ENCODE measurements around the gene BRD7.

Gene BRD7

DNA sequence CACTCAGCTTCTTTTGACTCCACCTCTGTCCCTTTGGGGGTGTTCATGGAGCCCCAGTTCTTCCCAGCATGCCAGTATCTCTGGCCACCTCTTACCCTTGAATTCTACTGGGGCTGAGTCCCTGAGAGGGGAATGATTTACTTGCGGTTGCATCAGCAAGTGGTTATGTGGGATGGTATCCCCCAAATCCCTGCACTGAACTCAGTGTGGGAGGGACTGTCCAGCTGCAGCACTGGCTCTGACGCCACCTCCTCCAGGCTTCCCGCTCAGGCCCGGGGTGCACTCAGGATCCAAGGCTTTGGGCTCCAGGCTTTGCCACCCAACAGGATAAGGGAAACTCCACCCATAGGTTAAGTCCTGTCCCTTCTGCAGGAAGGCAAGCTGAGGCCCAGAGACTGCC, 21.1 kb upstream of the BRD7 start:
- H3K4me3 ChIP-seq (ENCODE audit: low read length) = no peak overlapping the region
- DNase-seq (ENCODE audit: low read depth) = no peak
- TF ChIP-seq, protein P1, sequence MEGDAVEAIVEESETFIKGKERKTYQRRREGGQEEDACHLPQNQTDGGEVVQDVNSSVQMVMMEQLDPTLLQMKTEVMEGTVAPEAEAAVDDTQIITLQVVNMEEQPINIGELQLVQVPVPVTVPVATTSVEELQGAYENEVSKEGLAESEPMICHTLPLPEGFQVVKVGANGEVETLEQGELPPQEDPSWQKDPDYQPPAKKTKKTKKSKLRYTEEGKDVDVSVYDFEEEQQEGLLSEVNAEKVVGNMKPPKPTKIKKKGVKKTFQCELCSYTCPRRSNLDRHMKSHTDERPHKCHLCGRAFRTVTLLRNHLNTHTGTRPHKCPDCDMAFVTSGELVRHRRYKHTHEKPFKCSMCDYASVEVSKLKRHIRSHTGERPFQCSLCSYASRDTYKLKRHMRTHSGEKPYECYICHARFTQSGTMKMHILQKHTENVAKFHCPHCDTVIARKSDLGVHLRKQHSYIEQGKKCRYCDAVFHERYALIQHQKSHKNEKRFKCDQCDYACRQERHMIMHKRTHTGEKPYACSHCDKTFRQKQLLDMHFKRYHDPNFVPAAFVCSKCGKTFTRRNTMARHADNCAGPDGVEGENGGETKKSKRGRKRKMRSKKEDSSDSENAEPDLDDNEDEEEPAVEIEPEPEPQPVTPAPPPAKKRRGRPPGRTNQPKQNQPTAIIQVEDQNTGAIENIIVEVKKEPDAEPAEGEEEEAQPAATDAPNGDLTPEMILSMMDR (conservative IDR thresholded peaks at IDR 0.05; ENCODE audit: low read length) = no peak

- DNase-seq (ENCODE audit: low read depth) = no peak
- H3K4me3 ChIP-seq (ENCODE audit: low read length) = no peak overlapping the region
- TF ChIP-seq, protein P1 (conservative IDR thresholded peaks at IDR 0.05; ENCODE audit: low read length) = no peak
Observed at GRCh38 chr16:50388496-50388895, 19.7 kb upstream of the BRD7 start.

GRCh38 chr16:50386774-50387173, 18.0 kb upstream of the BRD7 start:
- TF ChIP-seq, protein P1 (conservative IDR thresholded peaks at IDR 0.05; ENCODE audit: low read length) = no peak
- H3K4me3 ChIP-seq (ENCODE audit: low read length) = no peak overlapping the region
- no peak for DNase-seq (ENCODE audit: low read depth)

DNA sequence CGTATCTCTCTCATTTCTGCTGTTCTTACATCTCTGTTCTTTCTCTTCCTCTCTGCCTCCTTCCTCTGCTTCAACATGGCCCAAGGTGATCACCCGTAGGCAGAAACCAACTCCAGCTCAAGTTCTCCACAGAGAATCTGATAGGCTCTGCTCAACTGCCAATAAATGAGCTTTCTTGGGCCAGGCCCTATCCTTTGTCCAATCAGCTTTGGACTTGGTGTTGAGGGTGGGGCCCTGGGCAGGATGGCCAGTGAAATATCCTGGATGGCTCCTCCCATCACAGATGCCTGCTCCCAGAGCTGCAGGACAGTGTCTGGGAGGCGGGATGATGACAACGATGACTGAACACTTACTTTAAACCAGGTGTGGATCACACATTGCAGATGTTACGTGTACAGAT, 17.4 kb upstream of the BRD7 start:
- DNase-seq (ENCODE audit: low read depth) = no peak
- TF ChIP-seq, protein P1 (conservative IDR thresholded peaks at IDR 0.05; ENCODE audit: low read length) = no peak
- H3K4me3 ChIP-seq (ENCODE audit: low read length) = no peak overlapping the region

DNA sequence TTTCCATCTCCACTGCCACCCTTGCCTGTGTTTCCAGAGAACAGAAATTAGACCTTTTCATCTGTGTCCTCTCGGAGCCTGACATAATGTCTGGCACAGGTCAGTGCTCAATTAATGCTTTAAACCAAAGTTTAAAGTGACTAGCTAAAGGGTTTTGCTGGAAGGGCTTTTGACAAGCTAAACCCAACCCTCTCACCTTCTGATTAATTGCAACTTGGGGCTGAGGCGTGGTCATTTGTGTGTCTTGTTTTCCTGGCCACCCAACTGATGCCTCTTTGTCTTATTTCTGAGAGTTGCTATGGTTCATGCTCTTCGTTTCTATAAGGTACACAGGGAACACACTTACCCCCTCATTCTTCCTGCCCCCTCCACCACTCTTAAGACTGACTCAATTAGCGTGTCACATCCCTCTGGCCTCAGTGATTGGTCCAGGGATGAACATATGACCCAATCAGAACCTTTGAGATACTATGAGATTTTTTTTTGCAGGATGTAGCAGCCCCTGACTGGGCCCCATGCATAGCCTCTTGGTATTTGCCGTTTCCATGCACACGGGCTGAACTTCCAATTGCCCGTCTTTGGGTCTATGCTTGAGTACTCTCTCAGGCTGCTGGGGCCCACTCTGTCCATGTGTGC, 15.8 kb upstream of the BRD7 start:
- H3K4me3 ChIP-seq (ENCODE audit: low read length) = no peak overlapping the region
- TF ChIP-seq, protein P1 (conservative IDR thresholded peaks at IDR 0.05; ENCODE audit: low read length) = no peak
- no peak for DNase-seq (ENCODE audit: low read depth)

- no peak overlapping the region for H3K4me3 ChIP-seq (ENCODE audit: low read length)
- no peak for DNase-seq (ENCODE audit: low read depth)
- TF ChIP-seq, protein P1 (conservative IDR thresholded peaks at IDR 0.05; ENCODE audit: low read length) = no peak
Observed at GRCh38 chr16:50381679-50382440, 13.1 kb upstream of the BRD7 start.

DNA sequence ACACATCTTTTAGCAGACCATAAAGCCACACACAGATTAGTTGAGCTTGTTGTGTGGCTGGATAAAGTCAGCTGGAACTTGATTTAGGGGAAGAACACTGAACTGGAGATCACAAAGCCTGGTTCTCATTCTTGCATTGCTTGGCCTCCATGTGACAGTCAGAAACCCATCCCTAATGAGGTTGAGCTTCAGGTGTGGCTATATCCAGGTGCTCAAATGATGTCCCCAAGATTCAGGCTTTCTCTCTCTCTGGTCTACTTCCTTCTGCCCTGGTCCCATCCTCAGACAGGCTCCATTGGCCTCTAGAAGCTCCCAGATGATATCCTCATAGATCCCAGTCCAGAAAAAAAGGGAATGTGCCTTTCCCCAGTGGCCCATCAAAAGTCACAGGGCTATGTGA, 9.6 kb upstream of the BRD7 start:
- TF ChIP-seq, protein P1 (conservative IDR thresholded peaks at IDR 0.05; ENCODE audit: low read length) = no peak
- no peak for DNase-seq (ENCODE audit: low read depth)
- no peak overlapping the region for H3K4me3 ChIP-seq (ENCODE audit: low read length)
